ENCODE data around the gene EXPH5.

Gene EXPH5

GRCh38 chr11:108508653-108509593, 84.6 kb downstream of the EXPH5 start:
- no peak for DNase-seq
- WGBS = 90% methylated on average over 3 of the region's 3 CpGs
- no peak overlapping the region for H4K91ac ChIP-seq (ENCODE audit: low read length)

GRCh38 chr11:108501396-108501795, 92.2 kb downstream of the EXPH5 start:
- no peak overlapping the region for H3K4ac ChIP-seq (ENCODE audit: low read depth in 1 of 2, low read length in 2 of 2)
- H3K14ac ChIP-seq (ENCODE audit: low read length in 2 of 2) = no peak overlapping the region
- H3K79me1 ChIP-seq (replicated peaks; ENCODE audit: low read length, poor library complexity, severe bottlenecking) = no peaks in the 10 kb centered on the region
- no peak overlapping the region for H4K8ac ChIP-seq (ENCODE audit: low read length)
- H3K9me3 ChIP-seq (ENCODE audit: control insufficient read depth, low read length) = no peaks in the 10 kb centered on the region
- H3K27ac ChIP-seq (ENCODE audit: low read length, poor library complexity, severe bottlenecking) = no peak overlapping the region
- H3K36me3 ChIP-seq (ENCODE audit: control insufficient read depth in 1 of 2, insufficient read depth in 2 of 2, low read depth in 1 of 2, low read length in 2 of 2) = no peaks in the 10 kb centered on the region
- WGBS = 97% methylated on average over 3 of the region's 5 CpGs
- no peak overlapping the region for H3K4me2 ChIP-seq (ENCODE audit: low read length, poor library complexity, severe bottlenecking)
- H3K4me3 ChIP-seq (ENCODE audit: insufficient read depth in 1 of 2, low read depth in 1 of 2, low read length in 2 of 2) = no peak overlapping the region
- no peak overlapping the region for H3K18ac ChIP-seq (ENCODE audit: low read depth in 1 of 2, low read length in 2 of 2)
- H3K27me3 ChIP-seq (ENCODE audit: control insufficient read depth in 1 of 2, insufficient read depth in 1 of 2, low read length in 2 of 2) = no peaks in the 10 kb centered on the region
- H4K91ac ChIP-seq (ENCODE audit: low read length) = no peak overlapping the region
- H2BK15ac ChIP-seq (ENCODE audit: low read depth, poor library complexity, severe bottlenecking) = no peak overlapping the region
- no peak overlapping the region for H3K9ac ChIP-seq (ENCODE audit: low read length)
- no peak overlapping the region for H2BK12ac ChIP-seq (ENCODE audit: low read length in 2 of 2)
- no peak overlapping the region for H2AFZ ChIP-seq (ENCODE audit: low read depth, low read length)
- no peak overlapping the region for H2AK5ac ChIP-seq (ENCODE audit: low read length, severe bottlenecking)
- H3K4me1 ChIP-seq (ENCODE audit: control insufficient read depth, insufficient read depth, low read depth, low read length) = peaks cover 7% of the 10 kb centered on the region
- no peak overlapping the region for H2BK120ac ChIP-seq (ENCODE audit: low read depth, low read length)
- no peak overlapping the region for H3K23ac ChIP-seq (ENCODE audit: low read length in 2 of 2)
- DNase-seq = no peak
- no peak overlapping the region for H2BK5ac ChIP-seq (ENCODE audit: low read depth, low read length, poor library complexity, severe bottlenecking)

More at GRCh38 chr11:108508653-108509593, 84.6 kb downstream of the EXPH5 start:
- no peak overlapping the region for H2AK5ac ChIP-seq (ENCODE audit: low read length, severe bottlenecking)
- no peak overlapping the region for H2BK5ac ChIP-seq (ENCODE audit: low read depth, low read length, poor library complexity, severe bottlenecking)
- no peaks in the 10 kb centered on the region for H3K36me3 ChIP-seq (ENCODE audit: control insufficient read depth in 1 of 2, insufficient read depth in 2 of 2, low read depth in 1 of 2, low read length in 2 of 2)
- H2BK12ac ChIP-seq (ENCODE audit: low read length in 2 of 2) = no peak overlapping the region
- H3K4me3 ChIP-seq (ENCODE audit: insufficient read depth in 1 of 2, low read depth in 1 of 2, low read length in 2 of 2) = no peak overlapping the region
- H3K4ac ChIP-seq (ENCODE audit: low read depth in 1 of 2, low read length in 2 of 2) = no peak overlapping the region
- no peak overlapping the region for H4K8ac ChIP-seq (ENCODE audit: low read length)
- no peak overlapping the region for H2AFZ ChIP-seq (ENCODE audit: low read depth, low read length)
- H3K14ac ChIP-seq (ENCODE audit: low read length in 2 of 2) = no peak overlapping the region
- peaks cover 2% of the 10 kb centered on the region for H3K4me1 ChIP-seq (ENCODE audit: control insufficient read depth, insufficient read depth, low read depth, low read length)
- no peaks in the 10 kb centered on the region for H3K27me3 ChIP-seq (ENCODE audit: control insufficient read depth in 1 of 2, insufficient read depth in 1 of 2, low read length in 2 of 2)
- H3K79me1 ChIP-seq (replicated peaks; ENCODE audit: low read length, poor library complexity, severe bottlenecking) = no peaks in the 10 kb centered on the region
- no peak overlapping the region for H2BK15ac ChIP-seq (ENCODE audit: low read depth, poor library complexity, severe bottlenecking)
- no peak overlapping the region for H3K4me2 ChIP-seq (ENCODE audit: low read length, poor library complexity, severe bottlenecking)
- no peak overlapping the region for H3K27ac ChIP-seq (ENCODE audit: low read length, poor library complexity, severe bottlenecking)
- peaks cover 2% of the 10 kb centered on the region for H3K9me3 ChIP-seq (ENCODE audit: control insufficient read depth, low read length)
- no peak overlapping the region for H3K23ac ChIP-seq (ENCODE audit: low read length in 2 of 2)
- H2BK120ac ChIP-seq (ENCODE audit: low read depth, low read length) = no peak overlapping the region
- H3K9ac ChIP-seq (ENCODE audit: low read length) = no peak overlapping the region
- H3K18ac ChIP-seq (ENCODE audit: low read depth in 1 of 2, low read length in 2 of 2) = no peak overlapping the region

GRCh38 chr11:108500721-108501120, 92.8 kb downstream of the EXPH5 start:
- Histone ChIP-seq H2BK5ac (ENCODE audit: low read depth, low read length, poor library complexity, severe bottlenecking) (no peak overlapping the region), H4K8ac (ENCODE audit: low read length) (no peak overlapping the region), H2AFZ (ENCODE audit: low read depth, low read length) (no peak overlapping the region), H3K14ac (ENCODE audit: low read length in 2 of 2) (no peak overlapping the region), H3K18ac (ENCODE audit: low read depth in 1 of 2, low read length in 2 of 2) (no peak overlapping the region), H3K4me2 (ENCODE audit: low read length, poor library complexity, severe bottlenecking) (no peak overlapping the region), H3K9ac (ENCODE audit: low read length) (no peak overlapping the region), H3K27ac (ENCODE audit: low read length, poor library complexity, severe bottlenecking) (no peak overlapping the region), H3K27me3 (ENCODE audit: control insufficient read depth in 1 of 2, insufficient read depth in 1 of 2, low read length in 2 of 2) (no peaks in the 10 kb centered on the region), H3K79me1 (replicated peaks; ENCODE audit: low read length, poor library complexity, severe bottlenecking) (peaks cover 2% of the 10 kb centered on the region), H2BK15ac (ENCODE audit: low read depth, poor library complexity, severe bottlenecking) (no peak overlapping the region), H2BK12ac (ENCODE audit: low read length in 2 of 2) (no peak overlapping the region), H2AK5ac (ENCODE audit: low read length, severe bottlenecking) (no peak overlapping the region), H2BK120ac (ENCODE audit: low read depth, low read length) (no peak overlapping the region), H3K4ac (ENCODE audit: low read depth in 1 of 2, low read length in 2 of 2) (no peak overlapping the region), H3K9me3 (ENCODE audit: control insufficient read depth, low read length) (no peaks in the 10 kb centered on the region), H3K4me3 (ENCODE audit: insufficient read depth in 1 of 2, low read depth in 1 of 2, low read length in 2 of 2) (no peak overlapping the region), H3K23ac (ENCODE audit: low read length in 2 of 2) (no peak overlapping the region), H4K91ac (ENCODE audit: low read length) (no peak overlapping the region), H3K36me3 (ENCODE audit: control insufficient read depth in 1 of 2, insufficient read depth in 2 of 2, low read depth in 1 of 2, low read length in 2 of 2) (no peaks in the 10 kb centered on the region), H3K4me1 (ENCODE audit: control insufficient read depth, insufficient read depth, low read depth, low read length) (peaks cover 8% of the 10 kb centered on the region)
- DNase-seq = no peak
- WGBS = 43% methylated on average over 2 of the region's 2 CpGs

- 98% methylated on average over 4 of the region's 4 CpGs for WGBS
- H3K9ac ChIP-seq (ENCODE audit: low read length) = no peak overlapping the region
These were observed 93.4 kb downstream of the EXPH5 start for GRCh38 chr11:108500169-108500568.

More at GRCh38 chr11:108500169-108500568, 93.4 kb downstream of the EXPH5 start:
- no peak overlapping the region for H2BK5ac ChIP-seq (ENCODE audit: low read depth, low read length, poor library complexity, severe bottlenecking)
- no peak overlapping the region for H3K4me3 ChIP-seq (ENCODE audit: insufficient read depth in 1 of 2, low read depth in 1 of 2, low read length in 2 of 2)
- no peak overlapping the region for H2BK12ac ChIP-seq (ENCODE audit: low read length in 2 of 2)
- H2BK15ac ChIP-seq (ENCODE audit: low read depth, poor library complexity, severe bottlenecking) = no peak overlapping the region
- H3K36me3 ChIP-seq (ENCODE audit: control insufficient read depth in 1 of 2, insufficient read depth in 2 of 2, low read depth in 1 of 2, low read length in 2 of 2) = no peaks in the 10 kb centered on the region
- no peak overlapping the region for H2AFZ ChIP-seq (ENCODE audit: low read depth, low read length)
- no peak for DNase-seq
- H3K4me2 ChIP-seq (ENCODE audit: low read length, poor library complexity, severe bottlenecking) = no peak overlapping the region
- H4K91ac ChIP-seq (ENCODE audit: low read length) = no peak overlapping the region
- no peak overlapping the region for H4K8ac ChIP-seq (ENCODE audit: low read length)
- peaks cover 8% of the 10 kb centered on the region for H3K4me1 ChIP-seq (ENCODE audit: control insufficient read depth, insufficient read depth, low read depth, low read length)
- no peak overlapping the region for H2AK5ac ChIP-seq (ENCODE audit: low read length, severe bottlenecking)
- no peak overlapping the region for H3K27ac ChIP-seq (ENCODE audit: low read length, poor library complexity, severe bottlenecking)
- peaks cover 6% of the 10 kb centered on the region for H3K79me1 ChIP-seq (replicated peaks; ENCODE audit: low read length, poor library complexity, severe bottlenecking)
- no peak overlapping the region for H2BK120ac ChIP-seq (ENCODE audit: low read depth, low read length)
- no peaks in the 10 kb centered on the region for H3K27me3 ChIP-seq (ENCODE audit: control insufficient read depth in 1 of 2, insufficient read depth in 1 of 2, low read length in 2 of 2)
- no peaks in the 10 kb centered on the region for H3K9me3 ChIP-seq (ENCODE audit: control insufficient read depth, low read length)
- H3K23ac ChIP-seq (ENCODE audit: low read length in 2 of 2) = no peak overlapping the region
- no peak overlapping the region for H3K14ac ChIP-seq (ENCODE audit: low read length in 2 of 2)
- no peak overlapping the region for H3K4ac ChIP-seq (ENCODE audit: low read depth in 1 of 2, low read length in 2 of 2)
- H3K18ac ChIP-seq (ENCODE audit: low read depth in 1 of 2, low read length in 2 of 2) = no peak overlapping the region

All from mesenchymal stem cell (in vitro differentiated cells and primary cell).